C4-2B (cell line): Measurements from ENCODE around the gene ALX4.

Experiments used
- CTCF ChIP-seq: fragments of 450-650 bp; conservative IDR thresholded peaks from 2 replicates; pipeline ENCODE4 v1.5.1; 2017; ENCODE audit warnings: mild to moderate bottlenecking
- ZFX ChIP-seq: fragments of 450-650 bp; IDR thresholded peaks from 2 replicates; pipeline ENCODE4 v1.6.1; 2017

- TF ChIP-seq CTCF (no peak), ZFX (no peak)
Observed at GRCh38 chr11:44308256-44308922, 1.6 kb downstream of the ALX4 start.
